GM12875 (cell line): ENCODE measurements around the gene PLA2G1B.
A peak's percentile ranks its signal among the peaks of the same experiment; 100 is the strongest.
"Not testable (repeated sequence)": the region's sequence is repeated elsewhere in the genome, so short reads cannot be mapped to it uniquely, and the experiment has no call there.

ENCODE experiments used
- H3K4me3 ChIP-seq: one replicate; pipeline ENCODE4 v1.5.1; 2011; ENCODE audit warnings: low read depth, low read length, control low read depth
- TF ChIP-seq, protein P1 (sequence below): IDR thresholded peaks from 2 replicates; pipeline ENCODE4 v1.5.1; 2011; ENCODE audit warnings: low read depth, mild to moderate bottlenecking, control low read depth, inconsistent platforms, low read length, moderate library complexity, borderline replicate concordance; ENCODE audit not compliant: insufficient read depth

PLA2G1B gene

DNA sequence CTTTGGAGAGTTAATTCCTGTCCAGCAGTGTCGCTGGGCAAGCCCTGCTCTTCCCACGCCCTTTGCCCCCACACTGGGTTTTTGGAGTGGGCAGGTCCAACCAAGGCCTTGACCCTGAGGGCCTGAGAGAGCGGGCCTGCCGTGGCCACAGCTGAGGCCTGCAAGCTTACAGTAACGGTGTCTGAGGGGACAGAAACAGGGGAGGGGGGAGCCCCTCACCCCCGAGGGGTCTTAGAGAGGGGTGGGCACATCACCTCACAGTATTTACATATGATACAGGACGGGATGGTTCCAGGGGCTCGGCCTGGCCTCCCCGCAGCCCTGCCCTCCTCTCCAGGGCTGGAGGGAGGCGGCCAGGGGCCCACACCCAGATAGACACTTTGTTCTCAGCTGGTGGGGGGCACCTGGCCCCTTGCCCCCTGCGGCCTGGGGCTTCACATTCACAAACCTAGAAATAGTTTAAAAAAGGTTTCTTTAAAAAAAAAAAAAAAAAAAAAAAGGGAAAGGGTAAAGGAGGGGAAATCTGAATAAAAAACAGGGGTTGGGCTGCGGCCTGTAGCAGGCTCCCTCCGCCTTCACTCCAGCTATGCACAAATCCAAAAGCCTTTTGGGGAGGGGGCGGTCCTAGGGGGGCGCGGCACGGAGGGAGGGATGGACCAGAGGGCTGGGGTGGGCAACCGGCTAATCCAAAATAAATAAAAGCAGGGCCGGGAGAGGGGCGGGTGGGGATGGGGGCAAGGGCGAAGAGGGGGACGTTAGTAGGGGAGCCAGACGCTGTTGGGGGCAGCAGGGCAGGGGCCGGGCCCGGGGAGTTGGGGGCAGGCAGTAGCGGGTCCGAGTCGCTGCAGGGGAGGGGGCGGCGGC, 14.8 kb upstream of the PLA2G1B start:
- TF ChIP-seq, protein P1, sequence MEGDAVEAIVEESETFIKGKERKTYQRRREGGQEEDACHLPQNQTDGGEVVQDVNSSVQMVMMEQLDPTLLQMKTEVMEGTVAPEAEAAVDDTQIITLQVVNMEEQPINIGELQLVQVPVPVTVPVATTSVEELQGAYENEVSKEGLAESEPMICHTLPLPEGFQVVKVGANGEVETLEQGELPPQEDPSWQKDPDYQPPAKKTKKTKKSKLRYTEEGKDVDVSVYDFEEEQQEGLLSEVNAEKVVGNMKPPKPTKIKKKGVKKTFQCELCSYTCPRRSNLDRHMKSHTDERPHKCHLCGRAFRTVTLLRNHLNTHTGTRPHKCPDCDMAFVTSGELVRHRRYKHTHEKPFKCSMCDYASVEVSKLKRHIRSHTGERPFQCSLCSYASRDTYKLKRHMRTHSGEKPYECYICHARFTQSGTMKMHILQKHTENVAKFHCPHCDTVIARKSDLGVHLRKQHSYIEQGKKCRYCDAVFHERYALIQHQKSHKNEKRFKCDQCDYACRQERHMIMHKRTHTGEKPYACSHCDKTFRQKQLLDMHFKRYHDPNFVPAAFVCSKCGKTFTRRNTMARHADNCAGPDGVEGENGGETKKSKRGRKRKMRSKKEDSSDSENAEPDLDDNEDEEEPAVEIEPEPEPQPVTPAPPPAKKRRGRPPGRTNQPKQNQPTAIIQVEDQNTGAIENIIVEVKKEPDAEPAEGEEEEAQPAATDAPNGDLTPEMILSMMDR = no peak
- H3K4me3 ChIP-seq = no peak overlapping the region

DNA sequence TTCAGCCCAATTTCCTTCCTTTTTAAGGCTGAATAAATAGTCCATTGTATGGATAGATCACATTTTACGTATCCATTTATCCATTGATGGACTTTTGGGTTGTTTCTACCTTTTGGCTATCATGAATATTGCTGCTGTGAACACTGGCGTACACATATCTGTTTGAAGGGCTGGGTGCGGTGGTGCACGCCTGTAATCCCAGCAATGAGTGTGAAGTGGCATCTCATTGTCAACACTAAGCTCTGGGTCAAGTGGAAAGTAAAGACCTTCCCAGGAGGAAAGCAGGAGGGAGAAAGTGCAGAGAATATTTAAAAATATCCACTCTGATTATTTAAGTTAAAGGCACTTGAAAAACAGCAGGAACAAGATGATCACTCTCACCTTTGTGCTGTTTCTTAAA, 11.7 kb upstream of the PLA2G1B start:
- no peak overlapping the region for H3K4me3 ChIP-seq
- TF ChIP-seq, protein P1 = no peak

DNA sequence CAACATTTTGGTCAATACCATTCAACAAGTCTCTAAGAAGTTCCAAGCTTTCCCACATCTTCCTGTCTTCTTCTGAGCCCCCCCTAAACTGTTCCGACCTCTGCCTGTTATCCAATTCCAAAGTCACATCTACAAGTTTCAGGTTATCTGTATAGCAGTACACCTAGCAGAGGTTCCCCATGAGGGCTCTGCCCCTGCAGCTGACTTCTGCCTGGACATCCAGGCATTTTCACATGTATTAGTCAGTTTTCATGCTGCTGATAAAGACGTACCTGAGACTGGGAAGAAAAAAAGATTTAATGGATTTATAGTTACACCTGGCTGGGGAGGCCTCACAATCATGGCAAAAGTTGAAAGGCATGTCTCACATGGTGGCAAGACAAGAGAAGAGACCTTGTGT, 10.2 kb upstream of the PLA2G1B start:
- TF ChIP-seq, protein P1 = no peak
- no peak overlapping the region for H3K4me3 ChIP-seq

DNA sequence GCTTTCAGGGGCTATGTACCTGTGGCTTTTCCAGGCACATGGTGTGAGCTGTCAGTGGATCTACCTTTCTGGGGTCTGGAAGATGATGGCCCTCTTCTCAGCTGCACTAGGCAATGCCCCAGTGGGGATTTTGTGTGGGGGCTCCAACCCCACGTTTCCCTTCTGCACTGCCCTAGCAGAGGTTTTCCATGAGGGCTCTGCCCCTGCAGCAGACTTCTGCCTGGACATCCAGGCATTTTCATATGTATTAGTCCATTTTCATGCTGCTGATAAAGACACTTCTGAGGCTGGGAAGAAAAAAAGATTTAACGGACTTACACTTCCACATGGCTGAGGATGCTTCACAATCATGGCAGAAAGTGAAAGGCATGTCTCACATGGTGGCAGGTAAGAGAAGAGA, 8.8 kb upstream of the PLA2G1B start:
- H3K4me3 ChIP-seq = not testable (repeated sequence)

DNA sequence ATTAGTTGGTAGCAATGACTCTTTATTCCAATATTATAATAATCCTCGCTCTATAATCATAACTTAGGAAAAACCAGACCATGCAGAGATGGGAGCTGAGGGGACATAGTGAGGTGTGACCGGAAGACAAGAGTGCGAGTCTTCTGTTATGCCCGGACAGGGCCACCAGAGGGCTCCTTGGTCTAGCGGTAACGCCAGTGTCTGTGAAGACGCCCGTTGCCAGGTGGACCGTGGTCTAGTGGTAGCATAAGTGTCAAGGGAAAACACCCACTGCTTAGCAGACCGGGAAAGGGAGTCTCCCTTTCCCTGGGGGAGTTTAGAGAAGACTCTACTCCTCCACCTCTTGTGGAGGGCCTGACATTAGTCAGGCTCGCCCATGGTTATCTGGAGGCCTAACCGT, 7.9 kb upstream of the PLA2G1B start:
- TF ChIP-seq, protein P1 = peak; percentile 67
- H3K4me3 ChIP-seq = not testable (repeated sequence)

DNA sequence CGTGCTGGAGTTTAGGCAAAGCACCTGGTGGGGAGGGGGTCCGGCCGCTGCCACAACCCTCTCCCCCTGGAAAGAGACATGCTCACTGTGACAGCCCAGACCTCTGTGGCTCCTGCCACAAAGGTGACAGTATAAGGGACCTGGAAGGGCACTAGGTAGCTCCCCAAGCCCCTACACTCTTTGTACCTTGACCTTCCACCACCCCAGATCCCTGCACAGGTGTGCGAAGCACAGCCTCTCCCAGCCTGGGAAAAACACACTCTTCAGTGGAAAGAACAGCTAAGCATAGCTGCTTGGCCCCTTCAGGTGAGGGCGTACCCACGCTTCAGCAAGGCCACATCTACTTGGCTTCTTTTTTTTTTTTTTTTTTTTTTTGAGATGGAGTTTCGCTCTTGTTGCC, 4.9 kb upstream of the PLA2G1B start:
- H3K4me3 ChIP-seq = no peak overlapping the region
- TF ChIP-seq, protein P1 = no peak

DNA sequence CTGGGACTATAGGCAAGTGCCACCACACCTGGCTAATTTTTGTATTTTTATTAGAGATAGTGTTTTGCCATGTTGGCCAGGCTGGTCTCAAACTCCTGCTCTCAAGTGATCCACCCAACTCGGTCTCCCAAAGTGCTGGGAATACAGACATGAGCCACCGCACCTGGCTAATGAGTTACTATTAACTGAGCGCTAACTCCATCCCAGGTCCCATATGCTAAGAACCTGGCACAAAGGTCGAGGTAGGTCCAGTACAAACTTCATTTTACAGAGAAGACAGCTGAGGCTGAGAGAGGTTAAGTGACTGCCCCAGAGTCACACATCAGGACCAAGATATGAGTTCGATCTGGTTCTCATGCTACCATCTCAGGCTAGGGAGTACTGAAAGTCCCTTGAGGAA, 4.5 kb upstream of the PLA2G1B start:
- no peak overlapping the region for H3K4me3 ChIP-seq
- TF ChIP-seq, protein P1 = no peak

DNA sequence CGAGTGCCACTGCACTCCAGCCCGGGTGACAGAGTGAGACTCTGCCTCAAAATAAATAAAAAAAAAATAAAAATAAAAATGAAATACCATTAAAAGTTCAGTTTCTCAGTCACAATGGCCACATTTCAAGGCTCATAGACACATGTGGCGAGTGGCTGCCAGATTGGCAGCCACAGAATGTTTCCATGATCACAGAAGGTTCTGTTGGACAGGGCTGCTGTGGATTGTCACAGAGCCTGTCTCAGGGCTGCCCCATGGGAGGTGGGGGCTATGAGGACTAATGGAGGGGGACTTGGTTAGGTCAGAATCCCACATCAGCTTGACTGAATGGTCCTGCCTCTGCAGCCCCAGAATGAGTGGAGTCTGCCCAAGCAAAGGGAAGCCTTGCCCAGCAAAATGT, 3.8 kb upstream of the PLA2G1B start:
- TF ChIP-seq, protein P1 = no peak
- H3K4me3 ChIP-seq = no peak overlapping the region
